Measurements from ENCODE around the gene PRICKLE2. TPM values are rescaled to one million over a fixed set of nuclear protein-coding genes. Genes with fewer than 3 reads are reported as not detected.

Gene PRICKLE2
- polyA plus RNA-seq, 3 donors = not detected

- intact Hi-C loops (cut with micrococcal nuclease) = no loop called here
- DNase-seq = no peak
- peaks cover 2 to 3% (median 2%) of the 10 kb centered on the region in 3 donors for H3K27me3 Mint-ChIP-seq (ENCODE audit: low read depth in 3 of 3)
- H3K27ac Mint-ChIP-seq = peak overlapping the region in 1 of 7 donors; percentile 2
- Histone ChIP-seq H2AFZ (ENCODE audit: insufficient read depth, low read depth, low read length, poor library complexity, severe bottlenecking) (no peak overlapping the region), H3K36me3 (replicated peaks in 1 of 2; ENCODE audit: control insufficient read depth in 1 of 2, insufficient read depth in 2 of 2, low read length in 2 of 2) (no peaks in the 10 kb centered on the region), H3K27ac (ENCODE audit: low read depth in 1 of 2, low read length in 2 of 2) (no peak overlapping the region), H3K4me3 (replicated peaks in 1 of 3; ENCODE audit: low read depth in 2 of 3, low read length in 3 of 3) (no peak overlapping the region), H3K27me3 (ENCODE audit: control insufficient read depth in 2 of 2, insufficient read depth in 2 of 2, low read length in 2 of 2) (no peaks in the 10 kb centered on the region), H3K9ac (ENCODE audit: insufficient read depth, low read length, poor library complexity, severe bottlenecking) (no peak overlapping the region), H4K20me1 (ENCODE audit: insufficient read depth, low read length) (no peaks in the 10 kb centered on the region), H3K4me1 (ENCODE audit: control insufficient read depth in 1 of 2, insufficient read depth in 2 of 2, low read length in 2 of 2) (no peaks in the 10 kb centered on the region), H3K9me3 (replicated peaks in 1 of 2; ENCODE audit: control insufficient read depth in 1 of 2, insufficient read depth in 1 of 2, low read length in 2 of 2) (no peaks in the 10 kb centered on the region), H3K79me2 (ENCODE audit: insufficient read depth, low read length) (no peaks in the 10 kb centered on the region), H3K4me2 (replicated peaks; ENCODE audit: extremely low read depth, low read length, poor library complexity, severe bottlenecking) (no peak overlapping the region)
- no peaks in the 10 kb centered on the region for H3K4me1 Mint-ChIP-seq
- WGBS (ENCODE audit: insufficient coverage) = 92% methylated on average over 3 of the region's 5 CpGs
- H3K9me3 Mint-ChIP-seq = peaks cover 0 to 3% (median 0%) of the 10 kb centered on the region in 7 donors
- no peaks in the 10 kb centered on the region for H3K36me3 Mint-ChIP-seq
- H3K4me3 Mint-ChIP-seq = no peak overlapping the region
- TF ChIP-seq CTCF (IDR thresholded peaks at IDR 0.05) = no peak
Measured at GRCh38 chr3:64097920-64098319, 127.3 kb downstream of the PRICKLE2 start.

GRCh38 chr3:64095802-64096201 is 129.5 kb downstream of the PRICKLE2 start:
- intact Hi-C loops (cut with micrococcal nuclease) = no loop called here
- H4K20me1 ChIP-seq (ENCODE audit: insufficient read depth, low read length) = no peaks in the 10 kb centered on the region
- Mint-ChIP-seq H3K4me1 (no peaks in the 10 kb centered on the region), H3K27me3 (ENCODE audit: low read depth in 3 of 3) (peaks cover 0 to 3% (median 2%) of the 10 kb centered on the region in 3 donors), H3K36me3 (no peaks in the 10 kb centered on the region), H3K4me3 (no peak overlapping the region), H3K9me3 (peaks cover 0 to 6% (median 1%) of the 10 kb centered on the region in 7 donors), H3K27ac (no peak overlapping the region)
- 71% methylated on average over 1 of the region's 3 CpGs for WGBS (ENCODE audit: insufficient coverage)
- no peaks in the 10 kb centered on the region for H3K36me3 ChIP-seq (replicated peaks in 1 of 2; ENCODE audit: control insufficient read depth in 1 of 2, insufficient read depth in 2 of 2, low read length in 2 of 2)
- H3K4me3 ChIP-seq (replicated peaks in 1 of 3; ENCODE audit: low read depth in 2 of 3, low read length in 3 of 3) = no peak overlapping the region
- DNase-seq = no peak
- H3K4me2 ChIP-seq (replicated peaks; ENCODE audit: extremely low read depth, low read length, poor library complexity, severe bottlenecking) = no peak overlapping the region
- H3K79me2 ChIP-seq (ENCODE audit: insufficient read depth, low read length) = no peaks in the 10 kb centered on the region
- H3K27me3 ChIP-seq (ENCODE audit: control insufficient read depth in 2 of 2, insufficient read depth in 2 of 2, low read length in 2 of 2) = no peaks in the 10 kb centered on the region
- H3K9me3 ChIP-seq (replicated peaks in 1 of 2; ENCODE audit: control insufficient read depth in 1 of 2, insufficient read depth in 1 of 2, low read length in 2 of 2) = no peaks in the 10 kb centered on the region
- H3K27ac ChIP-seq (ENCODE audit: low read depth in 1 of 2, low read length in 2 of 2) = no peak overlapping the region
- H2AFZ ChIP-seq (ENCODE audit: insufficient read depth, low read depth, low read length, poor library complexity, severe bottlenecking) = no peak overlapping the region
- H3K4me1 ChIP-seq (ENCODE audit: control insufficient read depth in 1 of 2, insufficient read depth in 2 of 2, low read length in 2 of 2) = no peaks in the 10 kb centered on the region
- TF ChIP-seq CTCF (IDR thresholded peaks at IDR 0.05) = no peak
- H3K9ac ChIP-seq (ENCODE audit: insufficient read depth, low read length, poor library complexity, severe bottlenecking) = no peak overlapping the region

All from CD14-positive monocyte (primary cell).